ENCODE results near the gene NMRAL1. TPM values are rescaled to one million over a fixed set of nuclear protein-coding genes. Genes with fewer than 3 reads are reported as not detected.

NMRAL1 gene
- polyA plus RNA-seq, 1 donor from 2014 or later: 45.3 TPM

DNA sequence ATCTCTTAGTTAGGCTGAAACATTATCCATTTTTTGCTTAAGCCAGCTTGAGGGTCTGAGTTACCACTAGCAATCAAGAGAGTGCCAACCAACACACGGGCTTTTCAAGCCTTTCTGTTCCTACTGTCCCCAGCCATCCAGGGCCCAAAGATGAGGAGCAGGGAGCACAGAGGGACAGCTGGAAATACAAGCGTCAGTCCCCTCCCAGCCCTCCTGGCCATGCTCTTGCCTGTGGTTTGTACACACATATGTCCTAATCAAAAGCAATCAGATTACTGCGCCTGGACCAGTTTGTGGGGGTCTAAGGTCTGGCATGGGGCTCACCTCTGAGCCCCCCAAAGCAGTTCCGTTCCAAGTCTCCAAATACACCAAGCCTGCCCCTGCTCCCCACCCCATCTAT, 61.6 kb downstream of the NMRAL1 start:
- H3K4me3 Mint-ChIP-seq: peak overlapping the region in 1 of 4 donors; percentile 32
- H3K4me1 Mint-ChIP-seq: peaks cover 13 to 35% (median 31%) of the 10 kb centered on the region in 3 donors
- no peaks in the 10 kb centered on the region for H3K36me3 Mint-ChIP-seq
- peak overlapping the region in 2 of 3 donors; percentile 46 to 75 for H3K27ac Mint-ChIP-seq
- no peaks in the 10 kb centered on the region for H3K27me3 Mint-ChIP-seq
- H3K9me3 Mint-ChIP-seq: no peaks in the 10 kb centered on the region

DNA sequence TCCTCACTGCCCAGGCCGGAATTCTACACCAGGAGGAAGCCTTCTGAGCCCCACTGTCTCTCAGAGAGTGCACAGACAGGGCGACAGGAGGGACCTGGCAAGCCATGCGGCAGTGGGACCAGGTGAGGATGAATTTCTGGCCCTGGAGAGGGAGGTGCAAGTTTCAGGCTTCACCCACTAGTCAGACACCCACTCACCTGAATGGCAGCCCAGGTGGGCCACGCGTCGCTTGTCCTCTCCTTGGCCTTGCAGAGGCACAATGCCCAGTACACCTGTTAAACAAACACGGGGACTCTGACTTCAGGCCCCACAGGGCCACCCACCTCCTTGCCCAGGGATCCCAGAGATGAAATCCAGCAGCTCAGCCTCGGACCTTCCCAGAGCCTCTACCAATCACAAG, 62.3 kb downstream of the NMRAL1 start:
- Mint-ChIP-seq H3K4me1 (peaks cover 13 to 34% (median 31%) of the 10 kb centered on the region in 3 donors), H3K36me3 (no peaks in the 10 kb centered on the region), H3K9me3 (no peaks in the 10 kb centered on the region), H3K27me3 (no peaks in the 10 kb centered on the region), H3K27ac (peak overlapping the region in 2 of 3 donors; percentile 39 to 75), H3K4me3 (peak overlapping the region in 1 of 4 donors; percentile 41)

Other genes with a start within 250 kb of the NMRAL1 start
- not detected for gene SRL, start 232.5 kb downstream of the NMRAL1 start, polyA plus RNA-seq
- gene TFAP4, start 201.6 kb downstream of the NMRAL1 start, polyA plus RNA-seq: 1.2 TPM
- not detected for gene GLIS2, start 158.6 kb downstream of the NMRAL1 start, polyA plus RNA-seq
- gene PAM16, start 123.3 kb downstream of the NMRAL1 start, polyA plus RNA-seq: 40.4 TPM
- 0.45 TPM for gene VASN, start 102.8 kb downstream of the NMRAL1 start, polyA plus RNA-seq
- 108 TPM for gene CORO7, start 58.0 kb downstream of the NMRAL1 start, polyA plus RNA-seq
- gene DNAJA3, start 48.8 kb downstream of the NMRAL1 start, polyA plus RNA-seq: 42.7 TPM
- 75.9 TPM for gene HMOX2, start 1.8 kb upstream of the NMRAL1 start, polyA plus RNA-seq
- gene CDIP1, start 64.1 kb upstream of the NMRAL1 start, polyA plus RNA-seq: 28.5 TPM
- gene C16orf96, start 81.7 kb upstream of the NMRAL1 start, polyA plus RNA-seq: 0.05 TPM
- 6.7 TPM for gene UBALD1, start 140.3 kb upstream of the NMRAL1 start, polyA plus RNA-seq
- gene MGRN1, start 150.2 kb upstream of the NMRAL1 start, polyA plus RNA-seq: 8.5 TPM
- gene NUDT16L1, start 218.9 kb upstream of the NMRAL1 start, polyA plus RNA-seq: 74.0 TPM